HG03442 (cell line): Measurements from ENCODE around the gene MRPS2.
"Not testable (repeated sequence)": the region's sequence is repeated elsewhere in the genome, so short reads cannot be mapped to it uniquely, and the experiment has no call there.

ENCODE experiments used
- ATAC-seq: cut with Tn5 transposase; IDR thresholded peaks from one replicate; pipeline ENCODE4 v1.9.1; 2021; ENCODE audit warnings: mild to moderate bottlenecking, moderate library complexity; ENCODE audit not compliant: unreplicated experiment

Gene MRPS2

DNA sequence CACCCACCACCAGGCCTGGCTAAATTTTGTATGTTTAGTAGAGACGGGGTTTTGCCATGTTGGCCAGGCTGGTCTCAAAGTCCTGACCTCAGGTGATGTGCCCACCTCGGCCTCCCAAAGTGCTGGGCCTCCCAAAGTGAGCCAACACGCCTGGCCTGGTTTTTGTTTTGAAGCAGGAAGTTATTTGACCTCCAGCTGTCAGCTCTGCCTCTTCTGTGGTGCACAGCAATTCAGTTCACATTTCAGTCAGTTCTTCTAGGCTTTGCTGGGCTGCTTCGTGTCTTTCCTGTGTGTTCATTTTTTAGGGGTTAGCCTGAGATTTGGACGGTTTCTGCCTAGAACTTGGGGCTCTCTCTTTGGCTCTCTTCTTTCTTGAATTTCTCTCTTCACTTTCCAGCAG lies 29.7 kb downstream of the MRPS2 start:
- no peak for ATAC-seq

DNA sequence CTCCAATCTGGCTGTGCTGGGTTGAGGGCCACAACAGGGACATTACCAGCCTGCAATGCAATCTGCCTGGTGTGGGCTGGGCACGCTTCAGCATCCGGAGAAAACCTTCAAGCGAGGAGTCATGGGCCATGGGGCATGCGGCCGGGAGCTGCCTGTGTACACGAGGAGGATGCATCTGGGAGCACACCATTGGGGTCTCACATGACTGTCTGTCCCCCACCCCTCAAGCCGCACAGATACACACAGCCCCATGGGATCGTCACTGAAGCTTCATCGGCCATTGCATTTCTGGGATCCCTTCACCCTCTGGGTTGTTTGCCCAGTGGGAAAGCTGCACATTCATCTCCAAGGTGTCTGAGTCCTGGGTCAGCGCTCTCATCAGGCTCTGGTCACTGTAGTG lies 30.6 kb downstream of the MRPS2 start:
- no peak for ATAC-seq

DNA sequence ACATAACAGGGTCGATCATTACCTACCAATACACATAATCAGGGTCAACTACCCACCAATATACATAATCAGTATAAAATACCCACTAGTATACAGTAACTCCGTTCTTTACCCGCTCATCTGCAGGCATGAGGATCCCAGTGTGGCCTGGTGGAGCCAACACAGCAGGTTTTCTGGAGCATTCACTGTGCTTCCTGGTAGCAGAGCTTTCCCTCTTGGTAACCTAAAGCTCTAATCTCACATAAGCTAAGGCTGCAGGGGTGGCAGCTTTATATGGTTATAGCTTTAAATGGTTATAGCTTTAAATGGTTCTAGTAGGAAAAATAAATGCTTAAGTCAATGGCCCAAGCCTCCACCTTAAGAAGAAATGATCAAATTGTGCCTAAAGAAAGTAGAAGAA lies 32.6 kb downstream of the MRPS2 start:
- ATAC-seq, result no peak

DNA sequence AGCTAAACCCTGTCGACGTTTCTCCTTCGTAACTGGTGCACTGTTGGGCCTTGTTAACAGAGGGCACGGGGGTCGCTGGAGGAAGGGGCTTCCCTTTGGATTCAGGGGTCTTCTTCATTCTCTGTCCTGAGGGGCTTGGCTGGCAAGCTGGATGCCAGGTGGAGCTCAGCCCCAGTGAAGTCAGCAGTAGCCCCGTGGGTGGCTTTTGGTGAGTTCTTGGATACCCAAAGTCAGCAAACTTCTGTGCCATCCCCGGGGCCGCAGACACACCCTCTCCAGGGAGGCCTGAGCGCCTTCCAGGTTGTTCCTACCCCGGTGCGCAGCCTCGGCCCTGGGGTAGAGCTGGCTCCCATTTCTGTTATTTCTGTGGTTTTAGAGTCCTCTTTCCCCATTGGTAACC lies 33.2 kb downstream of the MRPS2 start:
- ATAC-seq, result no peak

DNA sequence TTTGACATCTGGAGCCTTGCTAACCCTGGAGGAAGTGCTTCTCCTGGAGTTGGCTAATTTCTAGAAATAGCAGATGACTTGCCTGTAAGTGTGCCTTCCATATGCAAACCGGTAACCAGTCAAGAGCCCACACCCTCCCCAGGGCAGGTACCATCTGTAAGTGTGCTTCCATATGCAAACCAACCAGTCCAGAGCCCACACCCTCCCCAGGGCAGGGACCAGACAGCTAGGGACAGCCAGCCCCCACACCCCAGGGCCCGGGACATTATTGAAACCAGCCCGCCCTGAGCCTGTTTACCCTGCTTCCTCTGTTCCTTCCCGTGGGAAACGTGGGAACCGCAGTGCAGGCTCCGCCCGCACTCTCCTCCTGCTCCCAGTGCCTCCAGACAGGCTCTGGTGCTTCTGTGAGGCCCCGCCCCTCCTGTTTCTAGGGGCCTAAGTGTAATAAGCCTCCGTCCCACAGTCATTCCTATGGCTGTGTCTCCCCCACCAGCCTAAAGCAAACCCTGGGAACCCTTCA lies 33.8 kb downstream of the MRPS2 start:
- ATAC-seq, result not testable (repeated sequence)

DNA sequence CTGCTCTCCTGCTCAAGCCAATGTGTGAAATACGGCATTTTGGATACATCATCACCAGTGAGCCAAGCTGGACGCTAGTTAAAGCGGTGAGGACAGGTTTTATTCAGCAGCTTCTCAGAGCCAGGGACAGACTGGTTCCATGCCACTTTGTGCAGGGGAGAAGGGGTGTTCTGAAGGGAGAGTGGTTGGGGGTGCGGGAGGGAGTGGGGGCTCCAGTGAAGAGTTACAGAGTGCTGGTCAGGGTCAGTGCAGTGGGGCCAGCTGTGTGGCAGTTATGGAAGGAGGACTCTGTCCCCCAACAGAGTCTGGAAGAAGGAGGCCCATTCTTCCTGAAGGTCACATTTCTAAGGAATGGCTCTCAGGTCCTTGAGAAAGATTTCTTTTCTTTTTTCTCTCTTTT lies 34.3 kb downstream of the MRPS2 start:
- ATAC-seq, result not testable (repeated sequence)

DNA sequence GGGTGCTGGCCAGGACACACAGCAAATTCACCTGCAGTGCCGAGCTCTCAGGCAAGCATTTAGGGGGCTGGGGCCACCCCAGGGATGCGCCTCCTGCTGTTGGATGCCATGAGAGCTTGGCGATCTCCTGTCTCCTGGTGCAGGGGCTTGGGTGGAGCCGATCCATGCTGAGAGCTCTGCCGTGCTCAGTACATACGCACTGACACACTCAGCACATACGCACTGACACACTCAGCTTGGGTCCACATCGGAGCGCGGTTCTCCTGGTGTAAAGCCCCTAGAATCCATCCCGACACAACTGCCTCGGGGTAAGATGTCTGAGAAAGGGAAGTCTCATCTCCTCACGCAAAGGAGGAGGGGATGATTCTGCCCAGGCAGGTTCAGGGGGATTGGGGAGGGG lies 35.1 kb downstream of the MRPS2 start:
- not testable (repeated sequence) for ATAC-seq

DNA sequence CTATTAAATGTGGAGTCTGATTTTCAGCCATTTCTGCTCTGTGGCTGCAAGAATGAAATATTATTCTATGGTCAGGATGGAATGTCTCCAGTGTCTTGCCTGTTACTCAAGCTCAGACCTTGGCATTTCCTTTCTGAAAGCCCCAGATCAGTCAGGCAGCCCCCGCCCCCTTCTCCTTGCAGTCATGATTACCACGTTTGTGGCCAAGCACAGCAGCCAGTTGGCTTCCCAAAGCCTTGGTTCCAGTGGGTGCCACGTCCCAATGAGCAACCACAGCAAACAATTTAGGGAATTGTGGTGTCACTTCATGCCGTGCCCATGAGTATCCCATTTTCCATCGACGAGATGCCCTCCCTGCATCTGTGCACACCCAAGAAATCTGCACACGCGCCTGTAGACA lies 35.7 kb downstream of the MRPS2 start:
- no peak for ATAC-seq

DNA sequence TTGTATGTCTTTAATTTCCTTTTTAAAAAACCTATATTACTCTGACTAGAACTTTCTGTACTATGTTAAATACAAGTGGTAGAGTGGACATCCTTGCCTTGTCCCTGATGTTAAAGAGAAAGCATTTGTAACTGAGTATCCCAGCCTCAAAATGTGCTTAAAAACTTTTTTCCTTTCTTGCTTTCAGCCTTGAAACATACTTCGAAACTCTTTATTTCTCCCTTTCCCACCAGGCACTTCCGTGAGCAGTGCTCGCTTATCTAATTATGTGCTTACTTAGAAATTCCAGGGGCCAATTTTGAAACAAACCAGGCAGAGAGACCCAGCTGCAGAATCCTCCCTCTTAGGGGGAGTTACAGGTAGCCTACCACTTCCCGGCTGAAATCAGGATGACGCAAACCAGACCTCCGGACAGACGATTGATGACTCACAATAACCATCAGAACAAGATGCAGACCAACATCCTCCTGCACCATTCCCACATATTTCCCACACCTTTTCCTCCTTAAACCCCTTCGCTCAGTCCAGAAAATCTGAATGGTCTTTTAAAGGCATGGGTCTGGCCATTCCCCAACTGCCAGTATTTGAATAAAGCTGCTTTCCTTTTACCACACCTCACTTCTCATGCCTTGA lies 42.9 kb downstream of the MRPS2 start:
- not testable (repeated sequence) for ATAC-seq

DNA sequence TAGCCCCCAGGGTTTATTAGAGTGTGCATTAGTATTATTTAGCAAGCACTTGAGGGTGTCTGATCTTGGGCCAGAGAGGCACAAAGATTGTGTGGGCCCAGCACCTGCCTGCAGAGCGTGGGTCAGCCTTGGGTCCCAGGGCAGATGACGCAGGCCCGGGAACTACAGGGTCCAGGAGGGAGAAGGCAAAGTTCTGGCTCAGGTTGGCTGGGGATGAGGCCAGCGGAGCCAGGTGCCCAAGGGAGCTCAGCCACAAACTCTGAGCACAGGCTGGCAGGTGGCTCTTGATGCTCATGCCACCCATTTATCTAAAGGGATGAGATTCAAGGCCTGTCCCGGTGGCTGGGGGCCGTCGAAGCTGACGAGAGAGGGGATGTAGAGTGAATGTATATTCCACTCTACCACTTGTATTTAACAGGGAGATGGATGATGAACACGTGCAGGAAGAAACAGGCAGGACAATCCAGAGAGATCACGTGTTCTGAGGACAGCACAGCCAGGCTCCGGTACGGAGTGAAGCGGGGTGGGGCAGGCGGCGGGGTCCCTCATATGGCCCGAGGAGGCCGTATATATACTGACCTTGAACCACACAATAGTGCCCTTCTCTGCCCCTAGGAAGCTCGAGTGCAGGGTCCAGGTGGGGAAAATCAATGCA lies 44.6 kb downstream of the MRPS2 start:
- ATAC-seq, result no peak

DNA sequence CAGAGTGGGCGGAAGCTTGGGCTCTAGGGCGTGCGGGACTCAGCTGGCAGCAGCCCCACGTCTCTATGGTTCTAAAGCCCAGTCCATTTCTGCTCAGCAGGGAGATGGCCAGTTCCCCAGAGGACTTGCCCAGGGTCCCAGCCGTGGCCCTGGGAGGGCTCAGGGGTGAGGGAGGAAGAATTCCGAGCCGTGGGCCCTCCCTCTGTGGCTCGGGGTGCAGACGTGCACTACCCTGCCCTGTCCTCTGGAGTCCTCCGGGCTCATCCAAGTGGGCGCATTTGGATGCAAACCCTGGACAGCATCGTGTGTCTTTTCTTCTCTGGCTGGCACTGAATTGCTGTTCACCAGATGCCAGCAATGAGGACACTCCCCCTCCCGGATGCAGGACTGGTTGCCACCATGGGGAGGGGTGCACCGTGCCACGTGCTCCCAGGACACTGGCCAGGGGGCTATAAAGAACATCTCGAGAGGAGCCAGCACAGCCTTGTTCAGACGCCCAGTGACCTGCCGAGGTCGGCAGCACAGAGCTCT lies 45.2 kb downstream of the MRPS2 start, which contains the start of gene OBP2A:
OBP2A (plus strand) TSS at position 481 of the 531 bp plus-strand sequence. CDS start 55 bp downstream, outside the sequence.
- not testable (repeated sequence) for ATAC-seq

DNA sequence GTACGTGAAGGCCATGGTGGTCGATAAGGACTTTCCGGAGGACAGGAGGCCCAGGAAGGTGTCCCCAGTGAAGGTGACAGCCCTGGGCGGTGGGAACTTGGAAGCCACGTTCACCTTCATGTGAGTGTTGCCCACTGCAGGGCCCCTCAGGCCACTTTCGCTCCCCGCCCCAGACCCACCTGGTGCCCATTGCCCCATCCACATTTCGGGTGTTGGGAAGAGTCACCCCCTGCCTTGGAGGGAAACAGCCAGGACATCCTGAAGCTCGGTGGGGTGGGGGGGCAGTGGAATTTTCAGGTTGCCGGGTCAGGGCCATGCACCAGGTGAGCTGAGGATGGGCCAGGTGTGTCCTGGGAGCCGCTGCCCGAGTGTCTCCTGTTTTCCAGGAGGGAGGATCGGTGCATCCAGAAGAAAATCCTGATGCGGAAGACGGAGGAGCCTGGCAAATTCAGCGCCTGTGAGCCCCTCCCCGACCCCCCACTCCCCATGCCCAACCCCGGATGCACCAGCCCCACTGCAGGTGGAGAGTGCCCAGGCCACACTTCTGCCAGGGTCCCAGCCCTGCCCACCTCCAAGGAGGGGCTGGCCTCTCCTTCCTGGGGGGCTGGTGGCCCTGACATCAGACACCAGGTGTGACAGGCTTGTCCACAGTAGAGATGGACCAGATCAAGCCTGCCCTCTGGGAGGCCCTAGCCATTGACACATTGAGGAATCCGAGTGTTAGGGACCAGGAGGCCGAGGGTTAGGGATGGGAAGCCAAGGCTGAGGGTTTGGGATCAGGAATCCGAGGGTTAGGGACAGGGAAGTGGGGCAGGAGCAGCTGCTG lies 46.5 kb downstream of the MRPS2 start:
- not testable (repeated sequence) for ATAC-seq

DNA sequence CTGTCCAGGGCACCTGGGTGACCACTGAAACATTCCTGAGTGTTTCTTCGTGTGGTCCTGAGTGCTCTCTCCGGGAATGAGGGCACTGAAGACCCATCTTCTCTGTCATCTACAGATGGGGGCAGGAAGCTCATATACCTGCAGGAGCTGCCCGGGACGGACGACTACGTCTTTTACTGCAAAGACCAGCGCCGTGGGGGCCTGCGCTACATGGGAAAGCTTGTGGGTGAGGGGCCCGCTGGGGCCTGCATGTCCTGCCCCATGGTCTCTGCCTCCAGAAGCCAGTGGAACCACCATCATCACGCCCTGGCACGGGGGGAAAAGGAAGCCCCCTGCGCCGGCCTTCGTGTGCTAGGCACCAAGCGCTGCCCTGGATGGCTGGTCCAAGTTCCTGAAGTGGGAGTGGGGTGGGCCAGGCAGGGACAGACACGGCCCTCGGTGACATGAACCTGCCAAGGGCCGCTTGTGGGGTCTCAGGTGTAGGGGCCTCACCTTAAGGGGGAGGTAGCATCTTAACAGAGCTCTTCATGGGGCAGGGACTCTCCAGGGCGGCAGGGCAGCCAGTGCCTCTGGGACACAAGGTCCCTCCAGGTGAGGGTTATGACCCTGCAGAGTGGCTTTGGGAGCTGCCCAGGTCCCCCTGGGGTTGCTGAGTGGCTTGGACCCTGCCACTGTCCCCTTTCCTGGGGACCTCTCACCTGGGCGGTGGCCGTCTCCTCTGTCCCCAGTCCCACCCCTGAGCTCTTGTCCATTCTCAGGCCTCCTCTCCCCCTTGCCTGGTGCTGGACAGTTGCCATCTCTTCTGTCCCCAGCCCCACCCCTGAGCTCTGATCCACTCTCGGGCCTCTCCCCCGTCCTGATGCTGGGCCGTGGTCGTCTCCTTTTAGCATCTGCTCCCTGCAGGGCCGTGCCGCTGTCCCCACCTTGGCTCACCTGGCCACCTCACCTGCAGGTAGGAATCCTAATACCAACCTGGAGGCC lies 47.6 kb downstream of the MRPS2 start:
- no peak for ATAC-seq

DNA sequence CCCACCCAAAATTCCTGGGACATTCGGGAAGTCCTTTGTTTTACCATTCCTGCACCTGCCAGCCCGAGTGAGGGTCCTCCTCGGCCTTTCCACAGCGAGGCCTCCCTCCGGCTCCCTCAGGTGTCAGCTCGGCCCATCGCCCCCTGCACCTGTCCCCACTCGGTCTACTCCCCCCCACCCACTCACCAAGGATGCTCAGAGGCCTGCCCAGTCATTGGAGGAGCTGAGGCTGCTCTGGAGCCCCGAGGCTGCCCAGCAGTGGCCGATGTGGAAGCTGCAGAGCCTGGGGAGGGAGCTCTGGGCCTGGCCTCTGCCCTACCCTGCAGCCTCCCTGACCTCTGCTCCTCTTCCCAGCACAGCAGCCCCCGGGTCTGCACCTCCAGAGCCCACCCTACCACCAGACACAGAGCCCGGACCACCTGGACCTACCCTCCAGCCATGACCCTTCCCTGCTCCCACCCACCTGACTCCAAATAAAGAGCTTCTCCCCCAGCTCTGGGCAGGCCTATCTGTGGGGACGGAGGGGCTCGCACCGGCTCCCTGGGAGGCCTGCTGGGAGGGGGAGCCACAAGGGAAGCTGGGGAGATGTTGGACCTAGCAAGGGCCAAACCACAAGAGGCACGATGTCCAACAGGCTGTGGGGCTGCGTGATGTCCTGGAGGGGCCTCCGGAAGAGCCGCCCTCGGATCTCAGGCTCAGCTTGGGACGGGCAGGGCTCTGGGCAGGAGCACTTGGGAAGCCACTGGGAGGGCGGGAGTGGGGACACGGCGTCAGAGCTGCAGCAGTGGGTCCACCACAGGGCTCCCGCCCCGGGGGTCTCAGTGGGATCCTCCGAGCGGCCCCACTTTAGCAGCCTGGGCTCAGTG lies 49.2 kb downstream of the MRPS2 start:
- ATAC-seq, result not testable (repeated sequence)

DNA sequence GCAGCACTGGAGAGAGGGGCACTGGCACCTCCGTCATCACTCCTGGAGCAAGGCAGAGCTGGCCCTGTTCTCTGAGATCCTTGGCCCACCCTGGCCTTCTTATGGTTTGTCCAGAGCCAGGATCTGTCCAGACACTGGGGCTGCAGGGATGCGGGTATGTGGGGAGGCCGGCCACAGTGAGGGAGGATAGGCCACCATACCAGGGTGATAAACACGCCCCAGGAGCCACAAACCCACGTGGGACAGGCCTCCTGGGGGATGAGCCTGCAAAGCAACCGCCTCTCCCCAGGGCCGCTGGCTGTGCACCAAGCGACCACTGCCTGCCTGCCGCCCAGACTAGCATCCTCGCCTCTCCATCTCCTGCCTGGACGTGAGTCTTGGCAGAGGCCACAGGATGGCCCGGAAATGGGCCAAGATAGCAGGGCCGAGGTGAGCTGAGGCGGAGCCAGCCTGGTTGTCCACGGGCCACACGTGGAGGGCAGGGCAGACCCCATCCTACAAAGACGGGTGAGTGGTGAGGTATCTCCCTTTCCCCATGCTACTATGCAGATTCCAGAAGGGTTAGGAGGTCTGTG lies 49.9 kb downstream of the MRPS2 start:
- no peak for ATAC-seq

DNA sequence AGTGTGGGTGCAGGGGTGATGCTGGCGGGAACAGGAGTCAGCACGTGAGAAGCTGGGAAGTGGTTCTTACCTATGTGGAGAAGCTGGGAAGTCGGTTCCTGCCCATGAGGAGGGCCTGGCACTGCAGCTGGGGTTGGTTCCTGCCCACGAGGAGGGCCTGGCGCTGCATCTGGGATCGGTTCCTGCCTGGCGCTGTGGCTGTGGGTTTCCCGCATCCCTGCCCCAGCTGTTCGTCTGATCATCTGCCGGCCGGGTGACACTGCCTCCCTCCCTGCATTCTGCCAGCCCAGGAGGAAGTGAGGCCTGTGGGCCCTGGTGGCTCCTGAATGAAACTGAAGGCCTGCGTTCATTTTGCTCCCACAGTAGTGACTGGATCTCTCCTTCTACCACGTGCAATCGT lies 50.5 kb downstream of the MRPS2 start:
- no peak for ATAC-seq

DNA sequence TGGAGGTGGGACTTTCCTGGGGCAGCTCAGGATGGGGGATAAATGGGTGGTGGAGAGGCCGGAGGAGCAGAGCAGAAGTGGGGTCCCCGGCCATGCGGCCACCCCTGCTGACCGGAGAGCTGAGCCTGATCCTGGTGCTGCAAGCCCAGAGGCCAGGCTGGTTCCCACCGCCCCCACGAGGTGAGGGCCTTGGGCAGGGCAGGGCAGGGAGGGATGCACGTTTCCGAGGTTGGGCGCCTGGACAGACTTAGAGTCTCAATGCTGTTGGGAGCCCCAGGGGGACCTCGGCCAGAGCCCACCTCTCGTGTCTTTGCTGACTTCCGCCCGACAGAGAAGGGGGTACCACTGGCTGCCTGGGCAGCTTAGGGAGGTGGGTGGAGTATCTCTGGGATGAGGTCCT lies 51.0 kb downstream of the MRPS2 start:
- ATAC-seq, result no peak

DNA sequence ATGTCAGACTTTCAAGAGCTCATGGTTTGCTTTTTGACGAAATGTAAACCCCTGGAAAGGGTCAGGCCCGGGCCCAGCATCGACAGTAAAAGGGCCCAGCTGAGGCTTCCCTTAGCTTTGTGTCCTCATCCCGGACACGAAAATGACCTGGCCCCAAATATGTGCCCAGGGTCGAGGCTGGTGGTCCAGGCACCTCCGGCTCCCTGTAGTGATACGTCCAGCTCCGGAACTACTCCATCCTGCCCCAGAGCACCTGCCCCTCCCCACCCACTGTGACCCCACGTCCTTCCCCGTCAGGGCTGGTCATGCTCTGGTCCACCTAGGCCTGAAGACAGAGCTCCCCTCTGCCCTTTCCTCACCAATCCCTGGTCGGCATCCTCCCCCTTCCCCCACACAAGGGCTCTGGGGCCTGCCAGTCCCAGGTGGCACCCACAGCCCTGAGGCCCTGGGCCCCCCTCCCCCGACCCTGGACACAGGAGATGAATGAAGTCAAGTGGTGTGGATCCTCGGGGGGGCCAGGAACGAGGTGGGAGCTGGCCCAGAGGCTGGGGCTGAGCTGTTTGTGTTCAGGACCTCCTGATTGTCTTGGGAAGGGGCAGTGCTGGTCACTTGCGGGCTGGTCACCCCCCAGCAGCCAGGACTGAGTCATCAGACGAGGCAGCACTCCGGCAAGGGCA lies 51.7 kb downstream of the MRPS2 start:
- no peak for ATAC-seq
